T-cell (primary cell): Measurements from ENCODE around the gene NOP16. TPM values are rescaled to one million over a fixed set of nuclear protein-coding genes. Genes with fewer than 3 reads are reported as not detected.

ENCODE experiments used
- ATAC-seq, 4 experiments: fragments of 200-7000 bp in 3 of 4; fragments of 150-1000 bp in 1 of 4; cut with Tn5 transposase; replicated peaks in 1 of 4; 1 replicate in 3 of 4; 2 replicates in 1 of 4; pipeline ENCODE4 v1.10.0; 2021; ENCODE audit warnings: moderate library complexity in 3 of 4, mild to moderate bottlenecking in 2 of 4, moderate number of reproducible peaks in 1 of 4
- CTCF ChIA-PET, 2 donors: fragments of 300-600 bp; sonication (Branson Sonifier 250); formaldehyde crosslinking; loops; one replicate each; lab custom pipeline; 2022; ENCODE audit warnings: antibody characterized with exemption in 2 of 2; lab: Charles Lee
- POLR2A ChIA-PET, 2 donors: fragments of 300-600 bp; sonication (Branson Sonifier 250); formaldehyde crosslinking; loops; one replicate each; lab custom pipeline; 2022; ENCODE audit warnings: antibody characterized with exemption in 2 of 2; lab: Charles Lee
- DNase-seq, 35 experiments: peaks; one replicate each; pipeline versions ENCODE4 v3.0.0 to v3.0.0-alpha.2; 2013 to 2023
- H3K27ac ChIP-seq: one replicate; pipeline ENCODE4 v1.5.1; 2013; ENCODE audit warnings: low read length
- H3K27me3 ChIP-seq, 2 experiments: replicated peaks in 1 of 2; 1 replicate in 1 of 2; 2 replicates in 1 of 2; pipeline versions ENCODE4 v1.6.1 to v1.7.0; 2013; ENCODE audit warnings: low read length in 1 of 2, mixed read lengths in 1 of 2; ENCODE audit not compliant: control insufficient read depth in 2 of 2, insufficient read depth in 2 of 2; ENCODE audit errors: extremely low read depth in 1 of 2
- H3K36me3 ChIP-seq, 2 donors: 1 replicate in 1 of 2; 2 replicates in 1 of 2; pipeline versions ENCODE4 v1.6.1 to v1.7.0; 2013; ENCODE audit warnings: low read length in 1 of 2; ENCODE audit not compliant: control insufficient read depth in 2 of 2, insufficient read depth in 1 of 2; ENCODE audit errors: extremely low read depth in 1 of 2
- H3K4me1 ChIP-seq, 2 experiments: 1 replicate in 1 of 2; 2 replicates in 1 of 2; pipeline versions ENCODE4 v1.6.1 to v1.7.0; 2013; ENCODE audit warnings: low read length in 2 of 2, mixed read lengths in 1 of 2; ENCODE audit not compliant: insufficient read depth in 2 of 2, control insufficient read depth in 1 of 2; ENCODE audit errors: extremely low read depth in 1 of 2
- H3K4me3 ChIP-seq, 2 donors: 1 replicate in 1 of 2; 2 replicates in 1 of 2; pipeline versions ENCODE4 v1.5.1 to v1.7.0; 2013; ENCODE audit warnings: mild to moderate bottlenecking in 2 of 2, low read length in 1 of 2, moderate library complexity in 1 of 2; ENCODE audit not compliant: control insufficient read depth in 1 of 2; ENCODE audit errors: extremely low read depth in 1 of 2
- H3K9me3 ChIP-seq: 2 replicates; pipeline ENCODE4 v1.7.0; 2013
- H3K27ac Mint-ChIP-seq, 2 donors: one replicate each; pipeline ENCODE4 v1.8.0; 2020 to 2021; ENCODE audit warnings: mild to moderate bottlenecking in 2 of 2, mixed read lengths in 2 of 2
- H3K27me3 Mint-ChIP-seq, 2 donors: one replicate each; pipeline ENCODE4 v1.8.0; 2021 to 2022; ENCODE audit warnings: mixed read lengths in 2 of 2
- H3K36me3 Mint-ChIP-seq: one replicate; pipeline ENCODE4 v1.8.0; 2021; ENCODE audit warnings: mixed read lengths
- H3K4me1 Mint-ChIP-seq, 3 donors: one replicate each; pipeline ENCODE4 v1.8.0; 2020 to 2022; ENCODE audit warnings: mixed read lengths in 3 of 3, mild to moderate bottlenecking in 1 of 3
- H3K4me3 Mint-ChIP-seq, 3 donors: one replicate each; pipeline ENCODE4 v1.8.0; 2020 to 2022; ENCODE audit warnings: mild to moderate bottlenecking in 3 of 3, mixed read lengths in 3 of 3, moderate library complexity in 3 of 3
- H3K9me3 Mint-ChIP-seq, 3 donors: one replicate each; pipeline ENCODE4 v1.8.0; 2020 to 2022; ENCODE audit warnings: mixed read lengths in 3 of 3
- WGBS: methylation state at CpG from one replicate; pipeline ENCODE4 v1.1.5; 2013; ENCODE audit warnings: missing lambda C conversion rate; ENCODE audit not compliant: insufficient coverage; 5-methylcytosine and 5-hydroxymethylcytosine counted together
- total RNA-seq, 35 experiments: library from RNA in 6 of 35; stranded (reverse) in 6 of 35; fragments of 120-200 nt in 1 of 35; gene quantifications; one replicate each; pipeline versions ENCODE4 v1.2.1 to v1.2.4 and lab custom pipeline; 2013 to 2026

Gene NOP16
- total RNA-seq, 5 donors from 2014 or later (not counting 1 experiment from before 2014, with no cell fraction given) = 10.4 to 29.3 (median 28.3) TPM

DNA sequence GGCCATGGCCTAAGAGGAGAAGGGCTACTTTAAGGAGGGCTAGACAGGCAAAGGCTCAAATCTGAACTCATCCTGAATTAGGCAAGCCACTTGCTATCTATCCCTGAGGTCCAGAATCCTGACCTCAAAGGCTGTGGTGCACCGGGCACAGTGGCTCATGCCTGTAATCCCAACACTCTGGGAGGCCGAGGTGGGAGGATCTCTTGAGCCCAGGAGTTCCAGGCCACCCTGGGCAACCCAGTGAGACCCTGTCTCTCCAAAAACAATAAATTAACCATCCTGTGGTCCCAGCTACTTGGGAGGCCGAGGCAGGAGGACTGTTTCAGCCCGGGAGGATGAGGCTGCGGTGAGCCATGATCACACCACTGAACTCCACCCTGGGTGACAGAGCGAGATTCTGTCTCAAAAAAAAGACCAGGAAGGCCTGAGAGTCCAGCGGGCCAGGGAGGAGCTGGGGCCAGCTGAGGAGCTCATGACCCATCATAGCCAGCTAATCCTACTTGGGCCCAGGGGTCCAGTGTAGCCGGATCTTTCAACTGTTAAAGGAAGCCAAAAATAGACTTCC lies 4.0 kb downstream of the NOP16 start:
- WGBS = 97% methylated on average over 6 of the region's 8 CpGs
- H3K27ac Mint-ChIP-seq = no peak overlapping the region
- H3K27me3 Mint-ChIP-seq = no peaks in the 10 kb centered on the region
- no peaks in the 10 kb centered on the region for H3K9me3 Mint-ChIP-seq
- H3K27ac ChIP-seq = no peak overlapping the region
- POLR2A ChIA-PET = interaction anchor here in 1 of 2 donors (0.5 kb wide), 1 partner anchor 238 kb away, joined by 7 read pairs; no protein-coding TSS in a partner anchor
- H3K27me3 ChIP-seq = no peaks in the 10 kb centered on the region
- peaks cover 26 to 31% (median 29%) of the 10 kb centered on the region in 3 donors for H3K4me1 Mint-ChIP-seq
- peaks cover 17 to 50% of the 10 kb centered on the region in 2 donors for H3K36me3 ChIP-seq
- CTCF ChIA-PET = no interaction called here
- H3K9me3 ChIP-seq = no peaks in the 10 kb centered on the region
- ATAC-seq = no peak
- H3K4me3 Mint-ChIP-seq = no peak overlapping the region
- no peak for DNase-seq
- no peak overlapping the region for H3K4me3 ChIP-seq
- peaks cover 10 to 21% of the 10 kb centered on the region in 2 experiments for H3K4me1 ChIP-seq
- peaks cover 38% of the 10 kb centered on the region for H3K36me3 Mint-ChIP-seq

DNA sequence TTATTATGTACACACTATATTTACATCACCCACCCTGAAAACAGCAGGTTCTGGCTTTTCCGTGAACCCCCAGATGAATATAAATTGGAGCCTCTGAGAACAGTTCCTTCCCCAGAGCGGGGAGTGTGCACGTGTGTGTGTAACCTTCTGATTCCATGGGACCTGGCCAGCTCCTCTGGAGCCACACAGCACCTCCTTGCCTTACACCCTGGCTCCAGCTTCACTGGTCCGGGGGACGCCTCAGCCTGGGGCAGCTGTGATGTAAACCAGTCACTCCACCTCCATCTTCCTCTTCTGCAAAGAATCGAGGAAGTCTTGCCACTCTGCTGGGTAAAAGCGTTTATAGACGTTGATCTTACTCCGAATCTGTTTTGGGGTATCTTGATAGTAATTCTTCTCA lies 4.4 kb downstream of the NOP16 start:
- no peaks in the 10 kb centered on the region for H3K9me3 ChIP-seq
- Mint-ChIP-seq H3K9me3 (no peaks in the 10 kb centered on the region), H3K4me3 (no peak overlapping the region), H3K27me3 (no peaks in the 10 kb centered on the region), H3K36me3 (peaks cover 38% of the 10 kb centered on the region), H3K27ac (no peak overlapping the region), H3K4me1 (peaks cover 26 to 27% (median 27%) of the 10 kb centered on the region in 3 donors)
- CTCF ChIA-PET = no interaction called here
- H3K36me3 ChIP-seq = peaks cover 17 to 50% of the 10 kb centered on the region in 2 donors
- WGBS = 100% methylated on average over 1 of the region's 9 CpGs
- no peak for DNase-seq
- H3K4me3 ChIP-seq = no peak overlapping the region
- peaks cover 10 to 19% of the 10 kb centered on the region in 2 experiments for H3K4me1 ChIP-seq
- no peak overlapping the region for H3K27ac ChIP-seq
- POLR2A ChIA-PET = interaction anchor here in 1 of 2 donors (0.5 kb wide), 1 partner anchor 238 kb away, joined by 7 read pairs; no protein-coding TSS in a partner anchor
- H3K27me3 ChIP-seq = no peaks in the 10 kb centered on the region
- no peak for ATAC-seq

DNA sequence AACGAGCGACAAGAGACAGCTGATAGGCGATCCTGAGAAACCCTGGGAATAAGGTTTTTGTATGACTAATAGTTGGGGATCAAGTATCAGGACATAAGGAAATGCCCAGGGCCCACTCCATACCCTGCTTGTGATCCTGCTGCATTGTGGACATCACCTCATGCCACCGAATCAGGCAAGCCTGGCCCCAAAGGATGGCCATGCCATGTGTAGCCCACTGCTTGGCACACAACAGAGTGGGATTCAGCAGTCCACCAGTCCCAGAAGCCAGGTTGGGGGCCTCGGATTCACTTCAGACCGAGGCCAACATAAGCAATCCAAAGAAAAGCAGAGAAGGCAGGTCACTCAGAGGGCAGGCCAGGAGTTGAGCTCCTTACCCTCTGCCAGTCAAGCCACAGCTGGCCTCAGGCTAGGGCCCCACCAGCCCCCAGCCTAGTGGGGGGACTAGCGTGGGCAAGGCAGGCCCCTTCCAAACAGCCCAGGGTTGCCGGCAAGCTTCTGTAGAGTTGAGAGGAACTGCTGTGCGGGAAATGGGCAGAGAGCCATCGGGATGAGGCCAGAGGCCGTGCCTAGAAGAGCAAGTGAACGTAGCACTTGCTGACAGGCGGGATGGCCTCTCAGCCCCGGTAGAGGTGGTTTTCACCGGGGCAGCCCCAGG lies 5.0 kb downstream of the NOP16 start:
- Mint-ChIP-seq H3K4me3 (no peak overlapping the region), H3K4me1 (peaks cover 26% of the 10 kb centered on the region in 3 donors), H3K27ac (no peak overlapping the region), H3K27me3 (no peaks in the 10 kb centered on the region), H3K36me3 (peaks cover 38% of the 10 kb centered on the region), H3K9me3 (no peaks in the 10 kb centered on the region)
- no peak for DNase-seq
- 93% methylated on average over 6 of the region's 15 CpGs for WGBS
- Histone ChIP-seq H3K4me3 (no peak overlapping the region), H3K9me3 (no peaks in the 10 kb centered on the region), H3K4me1 (peaks cover 10 to 19% of the 10 kb centered on the region in 2 experiments), H3K27ac (no peak overlapping the region), H3K27me3 (no peaks in the 10 kb centered on the region), H3K36me3 (peaks cover 17 to 50% of the 10 kb centered on the region in 2 donors)
- ChIA-PET POLR2A (no interaction called here), CTCF (no interaction called here)
- ATAC-seq = no peak

DNA sequence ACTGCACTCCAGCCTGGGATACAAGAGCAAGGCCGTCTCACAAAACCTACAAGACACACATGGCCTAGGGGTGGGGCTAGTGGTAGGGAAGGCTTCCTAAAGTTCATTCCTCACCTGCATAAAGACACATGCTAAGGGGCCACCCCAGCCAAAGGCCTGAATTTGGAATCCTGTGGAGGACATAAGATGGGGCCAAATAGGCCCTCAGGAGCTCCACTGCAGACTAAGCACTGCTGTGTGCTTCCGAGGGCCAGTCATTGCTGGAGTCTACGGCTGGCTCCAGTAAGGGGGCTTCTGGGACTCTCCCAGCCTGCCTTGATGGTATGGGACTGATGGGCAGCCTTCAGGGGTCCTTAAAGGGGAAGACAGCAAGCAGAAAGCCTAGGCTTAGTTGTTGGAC lies 5.7 kb downstream of the NOP16 start:
- Histone ChIP-seq H3K9me3 (no peaks in the 10 kb centered on the region), H3K4me1 (peaks cover 5 to 12% of the 10 kb centered on the region in 2 experiments), H3K36me3 (peaks cover 17 to 50% of the 10 kb centered on the region in 2 donors), H3K27ac (no peak overlapping the region), H3K4me3 (no peak overlapping the region), H3K27me3 (no peaks in the 10 kb centered on the region)
- Mint-ChIP-seq H3K27ac (no peak overlapping the region), H3K9me3 (no peaks in the 10 kb centered on the region), H3K4me3 (no peak overlapping the region), H3K36me3 (peaks cover 38% of the 10 kb centered on the region), H3K27me3 (no peaks in the 10 kb centered on the region), H3K4me1 (peaks cover 21 to 22% (median 21%) of the 10 kb centered on the region in 3 donors)
- ChIA-PET POLR2A (interaction anchor here in 1 of 2 donors (0.6 kb wide), 1 partner anchor 23 kb away, joined by 3 read pairs; no protein-coding TSS in a partner anchor), CTCF (no interaction called here)
- DNase-seq (no peak), ATAC-seq (no peak)
- WGBS = 100% methylated on average over 1 of the region's 3 CpGs

DNA sequence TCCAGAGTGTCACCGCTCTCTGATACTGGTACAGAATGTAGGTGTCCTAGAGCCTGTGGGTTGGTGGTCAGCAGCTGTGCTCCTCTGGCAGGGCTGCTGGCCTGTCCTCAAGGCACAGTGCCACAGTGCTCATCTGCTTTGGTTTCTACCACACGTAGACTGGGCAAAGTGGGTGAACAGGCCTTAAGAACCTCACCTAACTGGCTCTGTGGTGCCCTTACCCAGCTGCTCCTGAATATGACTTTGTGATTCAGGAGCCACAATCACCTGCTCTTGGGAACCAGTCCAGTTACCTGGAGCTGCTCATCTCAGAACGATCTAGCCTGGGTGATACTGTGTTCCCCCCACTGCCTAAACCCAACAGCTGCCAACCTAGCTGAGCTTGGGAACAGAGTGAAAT lies 6.4 kb downstream of the NOP16 start:
- POLR2A ChIA-PET = no interaction called here
- H3K4me3 ChIP-seq = no peak overlapping the region
- Mint-ChIP-seq H3K27ac (no peak overlapping the region), H3K36me3 (peaks cover 38% of the 10 kb centered on the region), H3K4me3 (no peak overlapping the region), H3K27me3 (no peaks in the 10 kb centered on the region), H3K4me1 (peaks cover 14% of the 10 kb centered on the region in 3 donors), H3K9me3 (no peaks in the 10 kb centered on the region)
- H3K36me3 ChIP-seq = peaks cover 17 to 50% of the 10 kb centered on the region in 2 donors
- DNase-seq (no peak), ATAC-seq (no peak)
- no peak overlapping the region for H3K27ac ChIP-seq
- no peaks in the 10 kb centered on the region for H3K27me3 ChIP-seq
- CTCF ChIA-PET = no interaction called here
- no peaks in the 10 kb centered on the region for H3K9me3 ChIP-seq
- 100% methylated on average over 1 of the region's 3 CpGs for WGBS
- peaks cover 0 to 5% of the 10 kb centered on the region in 2 experiments for H3K4me1 ChIP-seq

DNA sequence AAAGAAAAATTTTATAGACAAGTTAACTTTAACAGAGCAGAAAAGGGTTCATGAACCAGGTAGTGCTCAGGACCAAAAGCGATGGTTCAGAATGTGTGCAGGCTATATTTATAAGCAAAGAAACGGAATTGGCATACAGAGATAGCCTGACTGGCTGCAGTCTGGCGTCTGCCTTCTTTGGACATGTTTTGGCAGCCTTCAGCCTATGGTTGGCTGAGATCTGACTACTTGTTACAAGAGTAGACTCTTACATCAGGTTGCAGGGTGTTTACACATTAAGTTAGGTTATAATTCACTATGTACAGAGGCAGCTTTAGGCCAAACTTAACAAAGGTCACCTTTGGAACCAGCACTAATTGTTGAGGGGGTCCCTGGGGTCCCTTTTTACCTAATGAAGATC lies 7.0 kb downstream of the NOP16 start:
- H3K4me1 ChIP-seq = no peaks in the 10 kb centered on the region
- peaks cover 8 to 9% (median 8%) of the 10 kb centered on the region in 3 donors for H3K4me1 Mint-ChIP-seq
- H3K27me3 ChIP-seq = no peaks in the 10 kb centered on the region
- ChIA-PET CTCF (no interaction called here), POLR2A (no interaction called here)
- no peak overlapping the region for H3K27ac Mint-ChIP-seq
- H3K36me3 Mint-ChIP-seq = peaks cover 34% of the 10 kb centered on the region
- no peak overlapping the region for H3K4me3 Mint-ChIP-seq
- H3K27me3 Mint-ChIP-seq = no peaks in the 10 kb centered on the region
- no peak overlapping the region for H3K27ac ChIP-seq
- no peaks in the 10 kb centered on the region for H3K9me3 ChIP-seq
- ATAC-seq = no peak
- no peak for DNase-seq
- peaks cover 17 to 47% of the 10 kb centered on the region in 2 donors for H3K36me3 ChIP-seq
- H3K4me3 ChIP-seq = no peak overlapping the region
- H3K9me3 Mint-ChIP-seq = no peaks in the 10 kb centered on the region
- 80% methylated on average over 2 of the region's 3 CpGs for WGBS
